Hepatocyte (in vitro differentiated cells): ENCODE results near the gene GPATCH1. TPM values are rescaled to one million over a fixed set of nuclear protein-coding genes. Genes with fewer than 3 reads are reported as not detected.
A peak's percentile ranks its signal among the peaks of the same experiment; 100 is the strongest.

Experiments used
- DNase-seq: peaks from one replicate; pipeline ENCODE4 v3.0.0-alpha.2; 2016; ENCODE audit warnings: low spot score
- H2AFZ ChIP-seq: fragments of 200-600 bp; sonication (generic); 2 replicates; pipeline ENCODE4 v1.6.0; 2016; ENCODE audit warnings: antibody characterized with exemption, mild to moderate bottlenecking
- H3K27ac ChIP-seq: fragments of 200-600 bp; sonication (generic); 2 replicates; pipeline ENCODE4 v1.5.1; 2016; ENCODE audit warnings: mild to moderate bottlenecking
- H3K27me3 ChIP-seq: fragments of 200-600 bp; sonication (generic); 2 replicates; pipeline ENCODE4 v1.6.1; 2016
- H3K36me3 ChIP-seq: fragments of 200-600 bp; sonication (generic); replicated peaks from 2 replicates; pipeline ENCODE4 v1.5.1; 2016; ENCODE audit warnings: low read depth; ENCODE audit not compliant: insufficient read depth
- H3K4me1 ChIP-seq: fragments of 200-600 bp; sonication (generic); 2 replicates; pipeline ENCODE4 v1.5.1; 2016; ENCODE audit warnings: mild to moderate bottlenecking, moderate library complexity; ENCODE audit not compliant: insufficient read depth
- H3K4me2 ChIP-seq: fragments of 200-600 bp; sonication (generic); 2 replicates; pipeline ENCODE4 v1.6.0; 2016
- H3K4me3 ChIP-seq: fragments of 200-600 bp; sonication (generic); 2 replicates; pipeline ENCODE4 v1.5.1; 2016; ENCODE audit warnings: mild to moderate bottlenecking
- H3K79me2 ChIP-seq: fragments of 200-600 bp; sonication (generic); 2 replicates; pipeline ENCODE4 v1.6.0; 2017; ENCODE audit warnings: mild to moderate bottlenecking
- H3K9me2 ChIP-seq: fragments of 200-600 bp; sonication (generic); replicated peaks from 2 replicates; pipeline ENCODE4 v1.6.0; 2017; ENCODE audit warnings: mild to moderate bottlenecking; ENCODE audit not compliant: insufficient read depth
- H3K9me3 ChIP-seq: fragments of 200-600 bp; sonication (generic); 2 replicates; pipeline ENCODE4 v1.5.1; 2016; ENCODE audit warnings: low read depth, mild to moderate bottlenecking
- H4K20me1 ChIP-seq: fragments of 200-600 bp; sonication (generic); 2 replicates; pipeline ENCODE4 v1.6.0; 2016; ENCODE audit warnings: mild to moderate bottlenecking; ENCODE audit not compliant: insufficient read depth, poor library complexity, severe bottlenecking
- CTCF ChIP-seq: fragments of 200-600 bp; sonication (generic); IDR thresholded peaks from 2 replicates; pipeline ENCODE4 v1.5.1; 2016; ENCODE audit warnings: antibody characterized with exemption, mild to moderate bottlenecking; ENCODE audit not compliant: poor library complexity
- EZH2 ChIP-seq: fragments of 200-600 bp; sonication (generic); IDR thresholded peaks from 2 replicates; pipeline ENCODE4 v1.6.1; 2016; ENCODE audit warnings: antibody characterized with exemption, mild to moderate bottlenecking, borderline replicate concordance
- EZH2phosphoT487 ChIP-seq: fragments of 200-600 bp; sonication (generic); IDR thresholded peaks from one replicate; pipeline ENCODE4 v1.6.1; 2018; ENCODE audit warnings: antibody characterized with exemption, mild to moderate bottlenecking, low read depth, moderate library complexity; ENCODE audit not compliant: unreplicated experiment, severe bottlenecking
- WGBS: methylation state at CpG from one replicate; pipeline ENCODE4 v1.1.6; 2016; ENCODE audit warnings: low lambda C conversion rate; ENCODE audit errors: missing lambda C conversion rate; 5-methylcytosine and 5-hydroxymethylcytosine counted together
- polyA plus RNA-seq: library from polyadenylated mRNA; unstranded; fragments of >200 nt; fragmentation: Nextera tagmentation; extraction: Ambion mirVana; gene quantifications from 2 replicates; pipeline ENCODE4 v1.2.1, GENCODE V29; 2016
- total RNA-seq: library from RNA; depleted of rRNA; stranded (reverse); fragments of >200 nt; gene quantifications from 2 replicates; pipeline ENCODE4 v1.2.3, GENCODE V29; 2014

The GPATCH1 gene
- total and polyA plus RNA-seq, 2 experiments from 2014 or later: 6.8 to 14.5 TPM

- H4K20me1 ChIP-seq: no peaks in the 10 kb centered on the region
- no peak overlapping the region for H2AFZ ChIP-seq
- 96% methylated on average over 4 of the region's 4 CpGs for WGBS
- no peak overlapping the region for H3K4me2 ChIP-seq
- no peak for TF ChIP-seq EZH2phosphoT487
- TF ChIP-seq EZH2: no peak
- TF ChIP-seq CTCF: no peak
- H3K4me1 ChIP-seq: peaks cover 13% of the 10 kb centered on the region
- peak; percentile 52 for DNase-seq
- no peak overlapping the region for H3K4me3 ChIP-seq
- H3K36me3 ChIP-seq: peaks cover 6% of the 10 kb centered on the region
- no peaks in the 10 kb centered on the region for H3K79me2 ChIP-seq
- H3K9me3 ChIP-seq: no peaks in the 10 kb centered on the region
- no peaks in the 10 kb centered on the region for H3K9me2 ChIP-seq
- peak overlapping the region; percentile 6 for H3K27ac ChIP-seq
- H3K27me3 ChIP-seq: no peaks in the 10 kb centered on the region
Measured at GRCh38 chr19:33098055-33098534, 17.1 kb downstream of the GPATCH1 start.

- H3K27me3 ChIP-seq: no peaks in the 10 kb centered on the region
- no peak for TF ChIP-seq EZH2phosphoT487
- no peak for TF ChIP-seq CTCF
- no peak for TF ChIP-seq EZH2
- no peaks in the 10 kb centered on the region for H3K9me2 ChIP-seq
- peak overlapping the region; percentile 8 for H3K4me2 ChIP-seq
- peak overlapping the region; percentile 93 for H3K27ac ChIP-seq
- 57% methylated on average over 10 of the region's 10 CpGs for WGBS
- H3K4me1 ChIP-seq: peaks cover 13% of the 10 kb centered on the region
- H3K36me3 ChIP-seq: peaks cover 7% of the 10 kb centered on the region
- peak; percentile 79 for DNase-seq
- no peak overlapping the region for H3K4me3 ChIP-seq
- no peaks in the 10 kb centered on the region for H3K79me2 ChIP-seq
- no peaks in the 10 kb centered on the region for H3K9me3 ChIP-seq
- H2AFZ ChIP-seq: no peak overlapping the region
- H4K20me1 ChIP-seq: no peaks in the 10 kb centered on the region
Measured at GRCh38 chr19:33100894-33101644, 20.1 kb downstream of the GPATCH1 start.

GRCh38 chr19:33102893-33103292, 21.9 kb downstream of the GPATCH1 start:
- H3K36me3 ChIP-seq: peaks cover 7% of the 10 kb centered on the region
- no peaks in the 10 kb centered on the region for H3K9me3 ChIP-seq
- no peaks in the 10 kb centered on the region for H3K27me3 ChIP-seq
- no peak overlapping the region for H2AFZ ChIP-seq
- peaks cover 13% of the 10 kb centered on the region for H3K4me1 ChIP-seq
- H3K4me2 ChIP-seq: no peak overlapping the region
- H3K79me2 ChIP-seq: no peaks in the 10 kb centered on the region
- WGBS: 91% methylated on average over 6 of the region's 6 CpGs
- DNase-seq: no peak
- no peaks in the 10 kb centered on the region for H3K9me2 ChIP-seq
- no peak for TF ChIP-seq EZH2
- no peak for TF ChIP-seq CTCF
- TF ChIP-seq EZH2phosphoT487: no peak
- H3K4me3 ChIP-seq: no peak overlapping the region
- no peak overlapping the region for H3K27ac ChIP-seq
- no peaks in the 10 kb centered on the region for H4K20me1 ChIP-seq
